Liver (tissue), 9 donors: ENCODE data around the gene RNF175. TPM values are rescaled to one million over a fixed set of nuclear protein-coding genes. Genes with fewer than 3 reads are reported as not detected.
A peak's percentile ranks its signal among the peaks of the same experiment; 100 is the strongest.

Experiments
- DNase-seq: peaks from one replicate; pipeline ENCODE4 v3.0.0-alpha.2; 2017; ENCODE audit warnings: low spot score
- H3K27ac ChIP-seq, 2 donors: one replicate each; pipeline ENCODE4 v1.7.0; 2013; ENCODE audit warnings: inconsistent platforms in 2 of 2, low read length in 2 of 2, control low read depth in 1 of 2, low read depth in 1 of 2, mild to moderate bottlenecking in 1 of 2
- H3K27me3 ChIP-seq, 4 donors: one replicate each; pipeline versions ENCODE4 v1.6.1 to v1.7.0; 2013; ENCODE audit warnings: low read length in 3 of 4, inconsistent platforms in 1 of 4, mild to moderate bottlenecking in 1 of 4, moderate library complexity in 1 of 4; ENCODE audit not compliant: control insufficient read depth in 4 of 4, insufficient read depth in 4 of 4
- H3K36me3 ChIP-seq, 4 donors: one replicate each; pipeline versions ENCODE4 v1.6.1 to v1.7.0; 2013; ENCODE audit warnings: low read length in 3 of 4, mild to moderate bottlenecking in 3 of 4, low read depth in 1 of 4, moderate library complexity in 1 of 4; ENCODE audit not compliant: control insufficient read depth in 4 of 4, insufficient read depth in 3 of 4
- H3K4me1 ChIP-seq, 4 donors: one replicate each; pipeline versions ENCODE4 v1.6.1 to v1.7.0; 2013; ENCODE audit warnings: low read length in 3 of 4, mild to moderate bottlenecking in 3 of 4, moderate library complexity in 1 of 4; ENCODE audit not compliant: control insufficient read depth in 4 of 4, insufficient read depth in 4 of 4
- H3K4me3 ChIP-seq, 3 donors: one replicate each; pipeline versions ENCODE4 v1.6.1 to v1.7.0; 2013; ENCODE audit warnings: low read length in 3 of 3, control low read depth in 1 of 3, low read depth in 1 of 3, mild to moderate bottlenecking in 1 of 3
- H3K9ac ChIP-seq, 2 donors: one replicate each; pipeline ENCODE4 v1.7.0; 2013; ENCODE audit warnings: low read length in 2 of 2, mild to moderate bottlenecking in 2 of 2, moderate library complexity in 2 of 2, control low read depth in 1 of 2, low read depth in 1 of 2
- H3K9me3 ChIP-seq, 4 donors: one replicate each; pipeline versions ENCODE4 v1.6.1 to v1.7.0; 2013; ENCODE audit warnings: low read length in 3 of 4; ENCODE audit not compliant: control insufficient read depth in 4 of 4
- ATF3 ChIP-seq: IDR thresholded peaks from 2 replicates; pipeline ENCODE4 v1.6.1; 2016; ENCODE audit warnings: antibody characterized with exemption
- CTCF ChIP-seq: fragments of 150-350 bp; IDR thresholded peaks from 2 replicates; pipeline ENCODE4 v1.5.1; 2017; ENCODE audit warnings: improper control_type of control experiment, low read depth, low read length; ENCODE audit not compliant: missing input control
- EGR1 ChIP-seq, 2 donors: IDR thresholded peaks; 2 replicates each; pipeline ENCODE4 v1.6.1; 2016 to 2018; ENCODE audit warnings: antibody characterized with exemption in 2 of 2, low read depth in 2 of 2
- FOXA1 ChIP-seq: IDR thresholded peaks from 2 replicates; pipeline ENCODE4 v1.6.1; 2016; ENCODE audit warnings: antibody characterized with exemption
- FOXA2 ChIP-seq: IDR thresholded peaks from 2 replicates; pipeline ENCODE4 v1.6.1; 2016; ENCODE audit warnings: antibody characterized with exemption
- GABPA ChIP-seq, 2 donors: IDR thresholded peaks in 1 of 2; conservative IDR thresholded peaks in 1 of 2; 2 replicates each; pipeline ENCODE4 v1.6.1; 2016; ENCODE audit warnings: antibody characterized with exemption in 2 of 2, mild to moderate bottlenecking in 1 of 2, moderate library complexity in 1 of 2
- HNF4A ChIP-seq, 2 donors: conservative IDR thresholded peaks; 2 replicates each; pipeline ENCODE4 v1.6.1; 2016; ENCODE audit warnings: antibody characterized with exemption in 2 of 2, mild to moderate bottlenecking in 2 of 2
- HNF4G ChIP-seq: IDR thresholded peaks from 2 replicates; pipeline ENCODE4 v1.6.1; 2016; ENCODE audit warnings: antibody characterized with exemption
- JUND ChIP-seq, 2 donors: IDR thresholded peaks; 2 replicates each; pipeline ENCODE4 v1.6.1; 2016; ENCODE audit warnings: antibody characterized with exemption in 2 of 2
- MAX ChIP-seq: IDR thresholded peaks from 2 replicates; pipeline ENCODE4 v1.6.1; 2016; ENCODE audit warnings: antibody characterized with exemption
- NR2F2 ChIP-seq: IDR thresholded peaks from 2 replicates; pipeline ENCODE4 v1.6.1; 2016; ENCODE audit warnings: antibody characterized with exemption
- RAD21 ChIP-seq, 2 donors: IDR thresholded peaks; 2 replicates each; pipeline ENCODE4 v1.6.1; 2016; ENCODE audit warnings: antibody characterized with exemption in 2 of 2, mild to moderate bottlenecking in 2 of 2
- RXRA ChIP-seq, 2 donors: IDR thresholded peaks; 2 replicates each; pipeline ENCODE4 v1.6.1; 2017 to 2018; ENCODE audit warnings: antibody characterized with exemption in 2 of 2, mild to moderate bottlenecking in 1 of 2
- SP1 ChIP-seq: IDR thresholded peaks from 2 replicates; pipeline ENCODE4 v1.6.1; 2018; ENCODE audit warnings: antibody characterized with exemption, mild to moderate bottlenecking
- TAF1 ChIP-seq: conservative IDR thresholded peaks from 2 replicates; pipeline ENCODE4 v1.6.1; 2016; ENCODE audit warnings: antibody characterized with exemption, mild to moderate bottlenecking
- YY1 ChIP-seq: IDR thresholded peaks from 2 replicates; pipeline ENCODE4 v1.6.1; 2016; ENCODE audit warnings: antibody characterized with exemption, mild to moderate bottlenecking
- WGBS: extraction: QIAGEN DNeasy Blood & Tissue Kit; methylation state at CpG from one replicate; pipeline ENCODE4 v1.1.7; 2013; 5-methylcytosine and 5-hydroxymethylcytosine counted together
- polyA plus RNA-seq, 2 donors: library from polyadenylated mRNA; stranded (reverse) in 1 of 2; unstranded in 1 of 2; fragments of 200-250 nt in 1 of 2; fragments of >200 nt in 1 of 2; fragmentation: Nextera tagmentation in 1 of 2; extraction: Ambion mirVana in 1 of 2; gene quantifications; one replicate each; pipeline versions ENCODE4 v1.2.1 to v1.2.3, GENCODE V29; 2013 to 2015
- total RNA-seq, 2 donors: library from RNA; depleted of rRNA; stranded (reverse); fragments of >200 nt; gene quantifications; one replicate each; pipeline ENCODE4 v1.2.3, GENCODE V29; 2014
- TF ChIP-seq, protein P1 (sequence below): IDR thresholded peaks from 2 replicates; pipeline ENCODE4 v1.6.1; 2016; ENCODE audit warnings: antibody characterized with exemption, mild to moderate bottlenecking
- TF ChIP-seq, protein P2 (sequence below): IDR thresholded peaks from 2 replicates; pipeline ENCODE4 v1.6.1; 2016; ENCODE audit warnings: antibody characterized with exemption
- donor health status: healthy.
- donor health status: healthy.
- donor health status: healthy.
- donor health status: healthy.
- donor health status: healthy.

RNF175 gene
- total and polyA plus RNA-seq, 4 donors = 0.08 to 0.65 (median 0.24) TPM; not detected in 1

DNA sequence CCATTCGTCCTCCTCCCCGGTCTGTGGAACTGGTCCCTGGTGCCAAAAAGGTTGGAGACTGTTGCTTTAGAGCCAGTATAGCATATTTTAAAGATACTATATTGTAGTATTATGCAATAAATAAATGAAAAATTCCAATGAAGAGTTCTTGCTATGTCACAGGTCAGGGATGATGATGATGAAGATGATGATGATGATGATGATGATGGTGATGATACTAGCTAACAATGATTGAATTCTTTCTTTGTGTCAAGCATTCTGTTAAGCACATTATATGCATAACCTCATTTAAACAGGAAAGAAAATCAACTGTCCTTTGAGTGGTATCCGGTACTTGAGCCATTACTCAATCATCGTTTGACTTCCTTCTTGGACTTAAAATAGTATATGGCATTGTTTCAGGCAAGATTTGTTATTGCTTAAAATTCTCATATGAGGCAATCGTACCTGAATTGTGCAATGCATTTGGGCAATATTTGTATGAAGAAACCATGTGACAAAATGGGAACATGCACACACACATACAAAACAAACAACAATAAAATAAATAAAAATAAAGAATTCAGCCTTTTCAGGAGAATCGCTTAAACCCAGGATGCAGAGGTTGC, 98.5 kb downstream of the RNF175 start:
- Histone ChIP-seq H3K9ac (no peak overlapping the region), H3K4me1 (peaks cover 0 to 8% (median 3%) of the 10 kb centered on the region in 4 donors), H3K27me3 (no peaks in the 10 kb centered on the region), H3K36me3 (no peaks in the 10 kb centered on the region), H3K9me3 (no peaks in the 10 kb centered on the region), H3K4me3 (no peak overlapping the region), H3K27ac (peak overlapping the region in 1 of 2 donors; percentile 20)
- WGBS = 44% methylated on average over 6 of the region's 6 CpGs
- TF ChIP-seq HNF4A (conservative IDR thresholded peaks at IDR 0.05) (peak; percentile 72 to 84), HNF4G (no peak), RAD21 (IDR thresholded peaks at IDR 0.05) (peak; percentile 30 to 41), JUND (IDR thresholded peaks at IDR 0.05) (peak; percentile 61 to 77), NR2F2 (peak; percentile 10), RXRA (IDR thresholded peaks at IDR 0.05) (peak; percentile 52 to 82), EGR1 (IDR thresholded peaks at IDR 0.05; ENCODE audit: low read depth in 2 of 2) (peak in 1 of 2 donors; percentile 33), FOXA1 (no peak), MAX (peak; percentile 85), SP1 (peak; percentile 49), TAF1 (no peak), ATF3 (peak; percentile 62), YY1 (peak; percentile 49), FOXA2 (peak; percentile 45), GABPA (IDR thresholded peaks at IDR 0.05 in 1 of 2, conservative IDR thresholded peaks at IDR 0.05 in 1 of 2) (peak; percentile 26 to 38), CTCF (no peak)
- TF ChIP-seq, protein P1, sequence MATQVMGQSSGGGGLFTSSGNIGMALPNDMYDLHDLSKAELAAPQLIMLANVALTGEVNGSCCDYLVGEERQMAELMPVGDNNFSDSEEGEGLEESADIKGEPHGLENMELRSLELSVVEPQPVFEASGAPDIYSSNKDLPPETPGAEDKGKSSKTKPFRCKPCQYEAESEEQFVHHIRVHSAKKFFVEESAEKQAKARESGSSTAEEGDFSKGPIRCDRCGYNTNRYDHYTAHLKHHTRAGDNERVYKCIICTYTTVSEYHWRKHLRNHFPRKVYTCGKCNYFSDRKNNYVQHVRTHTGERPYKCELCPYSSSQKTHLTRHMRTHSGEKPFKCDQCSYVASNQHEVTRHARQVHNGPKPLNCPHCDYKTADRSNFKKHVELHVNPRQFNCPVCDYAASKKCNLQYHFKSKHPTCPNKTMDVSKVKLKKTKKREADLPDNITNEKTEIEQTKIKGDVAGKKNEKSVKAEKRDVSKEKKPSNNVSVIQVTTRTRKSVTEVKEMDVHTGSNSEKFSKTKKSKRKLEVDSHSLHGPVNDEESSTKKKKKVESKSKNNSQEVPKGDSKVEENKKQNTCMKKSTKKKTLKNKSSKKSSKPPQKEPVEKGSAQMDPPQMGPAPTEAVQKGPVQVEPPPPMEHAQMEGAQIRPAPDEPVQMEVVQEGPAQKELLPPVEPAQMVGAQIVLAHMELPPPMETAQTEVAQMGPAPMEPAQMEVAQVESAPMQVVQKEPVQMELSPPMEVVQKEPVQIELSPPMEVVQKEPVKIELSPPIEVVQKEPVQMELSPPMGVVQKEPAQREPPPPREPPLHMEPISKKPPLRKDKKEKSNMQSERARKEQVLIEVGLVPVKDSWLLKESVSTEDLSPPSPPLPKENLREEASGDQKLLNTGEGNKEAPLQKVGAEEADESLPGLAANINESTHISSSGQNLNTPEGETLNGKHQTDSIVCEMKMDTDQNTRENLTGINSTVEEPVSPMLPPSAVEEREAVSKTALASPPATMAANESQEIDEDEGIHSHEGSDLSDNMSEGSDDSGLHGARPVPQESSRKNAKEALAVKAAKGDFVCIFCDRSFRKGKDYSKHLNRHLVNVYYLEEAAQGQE = peak; percentile 23
- TF ChIP-seq, protein P2, sequence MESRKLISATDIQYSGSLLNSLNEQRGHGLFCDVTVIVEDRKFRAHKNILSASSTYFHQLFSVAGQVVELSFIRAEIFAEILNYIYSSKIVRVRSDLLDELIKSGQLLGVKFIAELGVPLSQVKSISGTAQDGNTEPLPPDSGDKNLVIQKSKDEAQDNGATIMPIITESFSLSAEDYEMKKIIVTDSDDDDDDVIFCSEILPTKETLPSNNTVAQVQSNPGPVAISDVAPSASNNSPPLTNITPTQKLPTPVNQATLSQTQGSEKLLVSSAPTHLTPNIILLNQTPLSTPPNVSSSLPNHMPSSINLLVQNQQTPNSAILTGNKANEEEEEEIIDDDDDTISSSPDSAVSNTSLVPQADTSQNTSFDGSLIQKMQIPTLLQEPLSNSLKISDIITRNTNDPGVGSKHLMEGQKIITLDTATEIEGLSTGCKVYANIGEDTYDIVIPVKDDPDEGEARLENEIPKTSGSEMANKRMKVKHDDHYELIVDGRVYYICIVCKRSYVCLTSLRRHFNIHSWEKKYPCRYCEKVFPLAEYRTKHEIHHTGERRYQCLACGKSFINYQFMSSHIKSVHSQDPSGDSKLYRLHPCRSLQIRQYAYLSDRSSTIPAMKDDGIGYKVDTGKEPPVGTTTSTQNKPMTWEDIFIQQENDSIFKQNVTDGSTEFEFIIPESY = peak; percentile 46
- no peak for DNase-seq

Other genes starting within 250 kb of the RNF175 start
- gene TLR2, start 75.7 kb downstream of the RNF175 start, total RNA-seq = 10 to 100 TPM in 1 of 2 donors, 1 to 10 TPM in 1; 6.8 to 15.6 TPM
- gene TLR2, start 75.7 kb downstream of the RNF175 start, polyA plus RNA-seq = 1 to 10 TPM; 2.9 to 5.6 TPM
- gene SFRP2, start 29.1 kb upstream of the RNF175 start, total RNA-seq = under 1 TPM in 1 of 2 donors, not detected in 1; 0.08 TPM
- gene SFRP2, start 29.1 kb upstream of the RNF175 start, polyA plus RNA-seq = under 1 TPM in 1 of 2 donors, not detected in 1; 0.09 TPM